NOMO-1 treated with dmso at 0.1 percent for 144 hours (cell line): ENCODE data around the gene TTC28.
A peak's percentile ranks its signal among the peaks of the same experiment; 100 is the strongest.

ENCODE experiments used
- DNase-seq: peaks from one replicate; lab custom pipeline; 2025; ENCODE audit not compliant: unreplicated experiment; lab: John Stamatoyannopoulos, UW

Gene TTC28

GRCh38 chr22:28014211-28015045 lies 665.2 kb downstream of the TTC28 start:
- no peak for DNase-seq

GRCh38 chr22:28013611-28014010 lies 666.0 kb downstream of the TTC28 start:
- DNase-seq: no peak

GRCh38 chr22:28012832-28013460 lies 666.7 kb downstream of the TTC28 start:
- DNase-seq: no peak

- DNase-seq: peak; percentile 63
These were observed 670.3 kb downstream of the TTC28 start for GRCh38 chr22:28009272-28009827.

GRCh38 chr22:28008649-28009048 lies 671.0 kb downstream of the TTC28 start:
- no peak for DNase-seq

GRCh38 chr22:28008056-28008455 lies 671.6 kb downstream of the TTC28 start:
- no peak for DNase-seq

- DNase-seq: no peak
These were observed 673.4 kb downstream of the TTC28 start for GRCh38 chr22:28006271-28006670.

GRCh38 chr22:28005513-28005912 lies 674.1 kb downstream of the TTC28 start:
- no peak for DNase-seq

GRCh38 chr22:28004021-28004420 lies 675.6 kb downstream of the TTC28 start:
- DNase-seq: no peak

- DNase-seq: no peak
These were observed 676.6 kb downstream of the TTC28 start for GRCh38 chr22:28002863-28003565.

GRCh38 chr22:28002181-28002700 lies 677.4 kb downstream of the TTC28 start:
- no peak for DNase-seq

GRCh38 chr22:28001171-28001835 lies 678.3 kb downstream of the TTC28 start:
- DNase-seq: no peak

- DNase-seq: no peak
These were observed 679.3 kb downstream of the TTC28 start for GRCh38 chr22:28000361-28000760.

GRCh38 chr22:27999876-28000275 lies 679.8 kb downstream of the TTC28 start:
- DNase-seq: no peak

- no peak for DNase-seq
These were observed 680.9 kb downstream of the TTC28 start for GRCh38 chr22:27998511-27999410.

GRCh38 chr22:27997538-27997937 lies 682.1 kb downstream of the TTC28 start:
- DNase-seq: no peak

- no peak for DNase-seq
These were observed 682.7 kb downstream of the TTC28 start for GRCh38 chr22:27996981-27997380.

- no peak for DNase-seq
These were observed 683.1 kb downstream of the TTC28 start for GRCh38 chr22:27996529-27996925.

- DNase-seq: no peak
These were observed 683.7 kb downstream of the TTC28 start for GRCh38 chr22:27995801-27996528.
